Heart left ventricle (tissue), 16 donors: ENCODE results near the gene PPFIA3. TPM values are rescaled to one million over a fixed set of nuclear protein-coding genes. Genes with fewer than 3 reads are reported as not detected.

Source experiments
- ATAC-seq, 4 donors: fragments of 200-7000 bp; cut with Tn5 transposase; one replicate each; pipeline ENCODE4 v1.9.1; 2020 to 2022; ENCODE audit warnings: moderate library complexity in 4 of 4, mild to moderate bottlenecking in 3 of 4, moderate number of reproducible peaks in 1 of 4
- DNase-seq, 5 donors: peaks; one replicate each; pipeline ENCODE4 v3.0.0-alpha.2; 2020
- H3K27ac ChIP-seq, 12 donors: fragments of 200-600 bp; sonication (generic) in 4 of 12; one replicate each; pipeline versions ENCODE4 v1.5.0 to v1.8.0; 2016 to 2022; ENCODE audit warnings: mild to moderate bottlenecking in 2 of 12
- H3K27me3 ChIP-seq, 9 donors: fragments of 200-600 bp; sonication (generic) in 2 of 9; one replicate each; pipeline versions ENCODE4 v1.5.1 to v1.8.0; 2016 to 2022; ENCODE audit warnings: mild to moderate bottlenecking in 3 of 9
- H3K36me3 ChIP-seq, 9 donors: fragments of 200-600 bp; sonication (generic) in 2 of 9; one replicate each; pipeline versions ENCODE4 v1.5.0 to v1.8.0; 2018 to 2022; ENCODE audit warnings: mild to moderate bottlenecking in 2 of 9
- H3K4me1 ChIP-seq, 12 donors: fragments of 200-600 bp; sonication (generic) in 4 of 12; one replicate each; pipeline versions ENCODE4 v1.5.0 to v1.8.0; 2016 to 2022; ENCODE audit warnings: mild to moderate bottlenecking in 3 of 12
- H3K4me3 ChIP-seq, 12 donors: fragments of 200-600 bp; sonication (generic) in 4 of 12; one replicate each; pipeline versions ENCODE4 v1.5.0 to v1.8.0; 2017 to 2022; ENCODE audit warnings: mild to moderate bottlenecking in 9 of 12, moderate library complexity in 4 of 12
- H3K9me3 ChIP-seq, 12 donors: fragments of 200-600 bp; sonication (generic) in 4 of 12; one replicate each; pipeline versions ENCODE4 v1.5.0 to v1.8.0; 2016 to 2022; ENCODE audit warnings: mild to moderate bottlenecking in 1 of 12
- POLR2A ChIP-seq, 2 donors: fragments of 450-650 bp; IDR thresholded peaks; one replicate each; pipeline ENCODE4 v1.6.1; 2017; ENCODE audit warnings: antibody characterized with exemption in 2 of 2, mild to moderate bottlenecking in 2 of 2, moderate library complexity in 2 of 2
- WGBS, 4 donors: extraction: QIAGEN DNeasy Blood & Tissue Kit in 2 of 4; methylation state at CpG; one replicate each; pipeline versions ENCODE4 v1.1.5 to v1.1.7; 2013 to 2018; 5-methylcytosine and 5-hydroxymethylcytosine counted together
- intact Hi-C, 10 donors: fragments of 100-400 bp; cut with DNase I; formaldehyde crosslinking; loops; one replicate each; pipeline versions ENCODE4 v1.11.1 to v1.14.2; 2022
- long read RNA-seq, 3 donors: library from polyadenylated mRNA; unstranded; transcript quantifications; one replicate each; pipeline ENCODE4 v2.0.0, GENCODE V29; 2020 to 2021
- polyA plus RNA-seq, 2 donors: library from polyadenylated mRNA; stranded (reverse); fragments of 200-250 nt; gene quantifications; one replicate each; pipeline ENCODE4 v1.2.3, GENCODE V29; 2013
- total RNA-seq, 9 donors: library from RNA; depleted of rRNA in 2 of 9; stranded (reverse); fragments of >200 nt in 2 of 9; fragmentation: NEBNext Ultra II Directional in 3 of 9; extraction: Animal tissue kit (Norgen Biotek cat#: 25700) in 3 of 9; gene quantifications; one replicate each; pipeline versions ENCODE4 v1.1.0 to v1.2.4, GENCODE V29; 2016 to 2023
- TF ChIP-seq, protein P1 (sequence below), 12 donors: fragments of 200-600 bp; sonication (generic) in 4 of 12; IDR thresholded peaks; one replicate each; pipeline versions ENCODE4 v1.5.0 to v1.8.0; 2018 to 2022; ENCODE audit warnings: antibody characterized with exemption in 12 of 12, mild to moderate bottlenecking in 5 of 12
- donor health status: ischemic (EF 13 %, LVEDD 7.1; RV severe dilation, severe dysfunction).
- donor health status: healthy with polysubstance abuse.
- donor health status: DM: no; HTN: yes; CAD: no.
- donor health status: DM: no; HTN: no; CAD: no.
- donor health status: ischemic (EF 25% LVEDD 6.9; RV normal size, moderate dysfunction).
- donor health status: ischemic (EF 25% LVEDD 5.7; RV mildly dilated, moderate dysfunction).
- donor health status: healthy.
- donor health status: DM: yes; HTN: yes; CAD: no.
- donor health status: ischemic (EF 35%, LVEDD 5.7; RV mildly dilated, moderate dysfunction).
- donor health status: nonischemic (EF 11% LVEDD 7.7; RV severe dilation, severe dysfunction).
- donor health status: DM: yes; HTN: yes; CAD: no.
- donor health status: PGD.
- donor health status: ischemic (EF 29% LVEDD 5.4; RV normal size, mild dysfunction).
- donor health status: nonischemic (EF 23%, LVEDD 6.1; RV moderate dilation, normal function).

Gene PPFIA3
- 1 to 10 TPM; 2.7 to 7.7 (median 5.1) TPM for total RNA-seq
- 10 to 100 TPM in 1 of 2 donors, 1 to 10 TPM in 1; 7.4 to 12.8 TPM for polyA plus RNA-seq
- long read RNA-seq, donor 1, partial matches to known transcripts: 0 of 2 reads
- long read RNA-seq, donor 1, other reads (novel, unspliced or antisense): 1 of 2 reads
- long read RNA-seq, donor 2, partial matches to known transcripts: 2 of 9 reads
- long read RNA-seq, donor 2, other reads (novel, unspliced or antisense): 3 of 9 reads
- long read RNA-seq, donor 3, partial matches to known transcripts: 0 of 1 reads
- long read RNA-seq, donor 3, other reads (novel, unspliced or antisense): 1 of 1 reads

DNA sequence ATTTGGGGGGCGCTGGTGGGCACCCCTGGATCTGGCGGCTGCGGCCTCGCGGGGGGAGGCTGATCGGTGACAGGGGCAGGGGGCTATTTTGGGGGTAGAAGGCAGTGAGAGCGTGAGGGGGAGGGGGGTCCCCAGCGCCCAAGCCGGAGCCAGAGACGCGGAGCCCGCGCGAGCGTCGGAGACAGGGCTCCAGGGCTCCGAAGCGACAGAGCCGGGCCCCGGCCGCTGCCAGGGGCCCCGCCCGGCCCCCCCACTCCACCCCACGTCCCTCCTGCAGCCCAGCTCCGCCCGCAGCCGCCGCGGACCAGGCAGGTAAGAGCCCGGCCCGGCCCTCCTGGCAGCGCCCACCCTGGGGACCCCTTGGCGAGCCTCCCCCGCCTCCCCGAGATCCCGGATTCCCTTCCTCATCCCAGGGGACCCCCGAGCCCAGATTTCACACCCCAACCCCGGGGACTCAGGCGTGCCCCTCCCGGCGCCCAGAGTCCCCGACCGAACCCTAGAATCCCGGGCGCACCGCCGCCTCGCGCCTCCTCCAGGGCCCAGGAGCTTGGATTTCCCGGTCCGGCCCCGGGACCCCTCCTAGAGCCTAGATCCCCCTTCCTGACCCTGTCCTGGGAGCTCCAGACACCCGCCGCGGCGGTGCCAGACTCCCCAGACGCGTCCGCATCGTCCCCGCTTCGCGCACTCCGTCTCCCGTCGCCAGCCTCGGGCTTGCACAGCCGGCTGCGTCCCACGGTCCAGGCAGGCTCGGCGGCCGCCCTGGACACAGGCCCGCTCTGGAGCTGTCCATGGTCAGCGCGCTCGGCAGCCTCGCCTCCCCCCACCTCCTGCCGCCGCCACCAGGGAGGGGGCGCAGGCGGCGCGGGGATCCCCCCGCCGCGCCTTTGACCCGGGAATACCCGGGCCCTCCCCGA is at the start of gene PPFIA3:
Gene PPFIA3 (plus strand): TSS at position 134 of the 914 bp plus-strand sequence. CDS start 8,330 bp downstream, outside the sequence.
- Histone ChIP-seq H3K4me1 (peaks cover 5 to 46% (median 26%) of the 10 kb centered on the region in 12 donors), H3K36me3 (no peaks in the 10 kb centered on the region), H3K27ac (peak within 1 kb of the TSS; percentile 93 to 99 (median 98)), H3K27me3 (peaks cover 0 to 13% (median 0%) of the 10 kb centered on the region in 9 donors), H3K9me3 (no peaks in the 10 kb centered on the region), H3K4me3 (peak within 1 kb of the TSS; percentile 36 to 79 (median 65))
- ATAC-seq (peak in 3 of 4 donors; percentile 50 to 68 (median 51)), DNase-seq (peak; percentile 71 to 85 (median 77))
- WGBS, 4 donors: 1 to 2% (median 1%) methylated on average over 36 to 90 of the region's 90 CpGs
- TF ChIP-seq, protein P1, sequence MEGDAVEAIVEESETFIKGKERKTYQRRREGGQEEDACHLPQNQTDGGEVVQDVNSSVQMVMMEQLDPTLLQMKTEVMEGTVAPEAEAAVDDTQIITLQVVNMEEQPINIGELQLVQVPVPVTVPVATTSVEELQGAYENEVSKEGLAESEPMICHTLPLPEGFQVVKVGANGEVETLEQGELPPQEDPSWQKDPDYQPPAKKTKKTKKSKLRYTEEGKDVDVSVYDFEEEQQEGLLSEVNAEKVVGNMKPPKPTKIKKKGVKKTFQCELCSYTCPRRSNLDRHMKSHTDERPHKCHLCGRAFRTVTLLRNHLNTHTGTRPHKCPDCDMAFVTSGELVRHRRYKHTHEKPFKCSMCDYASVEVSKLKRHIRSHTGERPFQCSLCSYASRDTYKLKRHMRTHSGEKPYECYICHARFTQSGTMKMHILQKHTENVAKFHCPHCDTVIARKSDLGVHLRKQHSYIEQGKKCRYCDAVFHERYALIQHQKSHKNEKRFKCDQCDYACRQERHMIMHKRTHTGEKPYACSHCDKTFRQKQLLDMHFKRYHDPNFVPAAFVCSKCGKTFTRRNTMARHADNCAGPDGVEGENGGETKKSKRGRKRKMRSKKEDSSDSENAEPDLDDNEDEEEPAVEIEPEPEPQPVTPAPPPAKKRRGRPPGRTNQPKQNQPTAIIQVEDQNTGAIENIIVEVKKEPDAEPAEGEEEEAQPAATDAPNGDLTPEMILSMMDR (IDR thresholded peaks at IDR 0.05): no peak
- TF ChIP-seq POLR2A (IDR thresholded peaks at IDR 0.05): no peak
- intact Hi-C loops: loop anchor here in 4 of 10 donors (2.0 to 5.0 kb wide), 3 partner anchors 29 to 33 kb away; no protein-coding TSS in a partner anchor

DNA sequence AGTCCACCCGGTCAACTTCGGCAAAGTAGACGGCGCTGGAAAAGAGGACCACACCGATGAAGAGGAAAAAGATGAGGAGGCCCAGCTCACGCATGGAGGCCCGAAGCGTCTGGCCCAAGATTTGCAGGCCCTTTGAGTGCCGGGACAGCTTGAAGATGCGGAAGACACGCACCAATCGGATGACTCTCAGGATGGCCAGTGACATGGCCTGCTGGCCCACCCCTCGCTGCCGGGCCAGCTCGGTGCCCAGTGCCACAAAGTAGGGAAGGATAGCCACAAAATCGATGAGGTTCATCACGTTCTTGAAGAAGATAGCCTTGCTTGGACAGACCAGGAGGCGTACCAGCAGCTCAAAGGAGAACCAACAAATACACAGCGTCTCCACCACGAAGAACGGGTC is 48.9 kb upstream of the PPFIA3 start:
- ATAC-seq (no peak), DNase-seq (no peak)
- TF ChIP-seq, protein P1 (IDR thresholded peaks at IDR 0.05): no peak
- no peak for TF ChIP-seq POLR2A (IDR thresholded peaks at IDR 0.05)
- Histone ChIP-seq H3K27me3 (peaks cover 9 to 74% (median 31%) of the 10 kb centered on the region in 9 donors), H3K27ac (no peak overlapping the region), H3K4me3 (no peak overlapping the region), H3K9me3 (no peaks in the 10 kb centered on the region), H3K36me3 (no peaks in the 10 kb centered on the region), H3K4me1 (peaks cover 0 to 21% (median 2%) of the 10 kb centered on the region in 12 donors)
- WGBS, 4 donors: 94 to 95% (median 95%) methylated on average over 21 of the region's 21 CpGs
- intact Hi-C loops: no loop called here

DNA sequence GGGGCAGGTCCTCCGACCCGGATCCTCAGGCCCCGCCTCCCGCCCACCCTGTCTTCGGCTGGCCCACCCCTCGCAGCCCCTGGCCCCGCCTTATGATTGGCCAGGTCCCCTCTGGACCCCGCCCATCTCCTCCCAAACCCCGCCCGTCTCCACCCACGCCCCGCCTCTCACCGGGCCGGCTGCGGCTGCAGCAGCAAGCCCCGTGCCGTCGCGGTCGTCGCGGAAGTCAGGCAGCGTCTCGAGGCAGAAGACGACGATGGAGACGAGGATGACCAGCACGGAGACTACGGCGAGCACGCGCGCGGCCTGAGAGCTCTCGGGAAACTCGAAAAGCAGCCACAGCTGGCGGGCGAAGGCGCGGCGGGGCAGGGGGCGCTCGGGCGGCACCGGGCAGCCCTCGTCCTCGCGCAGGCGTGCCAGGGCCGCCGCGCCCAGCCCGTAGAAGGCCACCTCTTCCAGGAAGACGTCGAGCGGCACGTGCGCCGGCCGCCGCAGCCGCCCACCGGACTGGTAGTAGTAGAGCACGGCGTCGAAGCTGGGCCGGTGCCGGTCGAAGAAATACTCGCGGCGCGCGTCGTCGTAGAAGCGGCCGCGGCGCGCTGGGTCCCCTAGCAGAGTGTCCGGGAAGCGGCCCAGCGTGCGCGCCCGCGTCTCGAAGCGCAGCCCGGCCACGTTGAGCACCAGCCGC is 47.3 kb upstream of the PPFIA3 start:
- no peak for DNase-seq
- H3K27me3 ChIP-seq: peaks cover 9 to 71% (median 28%) of the 10 kb centered on the region in 9 donors
- TF ChIP-seq, protein P1 (IDR thresholded peaks at IDR 0.05): no peak
- TF ChIP-seq POLR2A (IDR thresholded peaks at IDR 0.05): no peak
- WGBS, 4 donors: 2 to 5% (median 4%) methylated on average over 28 to 93 of the region's 93 CpGs
- H3K36me3 ChIP-seq: no peaks in the 10 kb centered on the region
- ATAC-seq: no peak
- peaks cover 0 to 20% (median 1%) of the 10 kb centered on the region in 12 donors for H3K4me1 ChIP-seq
- intact Hi-C loops: no loop called here
- H3K9me3 ChIP-seq: no peaks in the 10 kb centered on the region
- no peak overlapping the region for H3K27ac ChIP-seq
- peak overlapping the region in 2 of 12 donors; percentile 19 to 40 for H3K4me3 ChIP-seq
